Erythroblast (primary cell): Measurements from ENCODE around the gene CFAP119.

Experiments used
- GATA1 ChIP-seq: IDR thresholded peaks from 2 replicates; pipeline ENCODE4 v1.6.1; 2011; ENCODE audit warnings: low read depth, mild to moderate bottlenecking, control low read depth, low read length, moderate library complexity
- POLR2A ChIP-seq: IDR thresholded peaks from 2 replicates; pipeline ENCODE4 v1.6.1; 2011; ENCODE audit warnings: mild to moderate bottlenecking, low read length

GRCh38 chr16:30774367-30775130 is 12.7 kb upstream of the CFAP119 start:
- TF ChIP-seq POLR2A (no peak), GATA1 (no peak)
